ENCODE data around the gene RNF186. TPM values are rescaled to one million over a fixed set of nuclear protein-coding genes. Genes with fewer than 3 reads are reported as not detected.

RNF186 gene
- total and polyA plus RNA-seq, 2 donors (not counting 1 experiment from before 2014, with no cell fraction given): not detected

DNA sequence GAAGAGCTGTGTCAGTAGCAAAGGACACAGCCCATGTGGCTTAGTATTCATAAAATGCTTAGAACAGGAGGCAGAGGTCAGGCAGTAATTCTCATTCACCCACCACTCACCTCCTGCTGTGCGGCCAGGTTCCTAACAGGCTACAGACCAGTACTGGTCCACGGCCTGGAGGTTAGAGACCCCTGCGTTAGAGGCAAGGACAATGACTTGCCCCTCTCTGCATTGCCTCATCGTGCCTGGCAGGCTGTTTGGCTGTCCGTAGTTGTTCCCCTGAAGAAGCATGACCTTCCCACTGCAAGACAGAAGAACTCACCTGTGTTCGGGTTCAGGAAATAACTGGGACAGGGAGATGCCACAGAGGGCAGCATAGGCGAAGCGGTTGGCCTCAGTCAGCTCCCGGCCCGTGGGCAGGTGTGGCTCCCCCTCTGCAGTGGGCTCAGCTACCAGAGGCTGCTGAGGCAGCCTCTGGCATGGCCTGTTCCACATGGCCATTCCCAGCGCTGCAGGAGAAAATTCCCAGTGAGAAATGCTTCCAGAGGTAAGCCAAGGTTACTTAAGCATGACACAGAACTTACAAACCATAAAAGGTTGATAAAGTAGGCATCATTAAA lies 34.7 kb downstream of the RNF186 start:
- intact Hi-C loops (cut with micrococcal nuclease): no loop called here
- WGBS (ENCODE audit: insufficient coverage): 91% methylated on average over 10 of the region's 11 CpGs
- ChIA-PET POLR2A (interaction anchor here (0.5 kb wide), 1 partner anchor 22 kb away, joined by 10 read pairs; no protein-coding TSS in a partner anchor), CTCF (no interaction called here)
- no peak overlapping the region for H3K4me3 ChIP-seq (ENCODE audit: control extremely low read depth in 1 of 5, extremely low read depth in 1 of 5, insufficient read depth in 1 of 5, low read depth in 2 of 5, low read length in 4 of 5)
- H2AFZ ChIP-seq (ENCODE audit: insufficient read depth, low read depth, low read length, poor library complexity, severe bottlenecking): no peak overlapping the region
- H3K79me2 ChIP-seq (ENCODE audit: control insufficient read depth, insufficient read depth, low read length): no peaks in the 10 kb centered on the region
- no peak overlapping the region for H3K4me3 Mint-ChIP-seq
- TF ChIP-seq, protein P1, sequence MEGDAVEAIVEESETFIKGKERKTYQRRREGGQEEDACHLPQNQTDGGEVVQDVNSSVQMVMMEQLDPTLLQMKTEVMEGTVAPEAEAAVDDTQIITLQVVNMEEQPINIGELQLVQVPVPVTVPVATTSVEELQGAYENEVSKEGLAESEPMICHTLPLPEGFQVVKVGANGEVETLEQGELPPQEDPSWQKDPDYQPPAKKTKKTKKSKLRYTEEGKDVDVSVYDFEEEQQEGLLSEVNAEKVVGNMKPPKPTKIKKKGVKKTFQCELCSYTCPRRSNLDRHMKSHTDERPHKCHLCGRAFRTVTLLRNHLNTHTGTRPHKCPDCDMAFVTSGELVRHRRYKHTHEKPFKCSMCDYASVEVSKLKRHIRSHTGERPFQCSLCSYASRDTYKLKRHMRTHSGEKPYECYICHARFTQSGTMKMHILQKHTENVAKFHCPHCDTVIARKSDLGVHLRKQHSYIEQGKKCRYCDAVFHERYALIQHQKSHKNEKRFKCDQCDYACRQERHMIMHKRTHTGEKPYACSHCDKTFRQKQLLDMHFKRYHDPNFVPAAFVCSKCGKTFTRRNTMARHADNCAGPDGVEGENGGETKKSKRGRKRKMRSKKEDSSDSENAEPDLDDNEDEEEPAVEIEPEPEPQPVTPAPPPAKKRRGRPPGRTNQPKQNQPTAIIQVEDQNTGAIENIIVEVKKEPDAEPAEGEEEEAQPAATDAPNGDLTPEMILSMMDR (IDR thresholded peaks at IDR 0.05): no peak
- TF ChIP-seq EZH2 (IDR thresholded peaks at IDR 0.05; ENCODE audit: borderline replicate concordance, insufficient read depth, low read depth, low read length, poor library complexity, severe bottlenecking): no peak
- no peak overlapping the region for H3K27ac ChIP-seq (ENCODE audit: low read length in 2 of 2)
- H3K4me1 ChIP-seq (ENCODE audit: control insufficient read depth in 2 of 2, insufficient read depth in 2 of 2, low read length in 2 of 2): no peaks in the 10 kb centered on the region
- peaks cover 6 to 66% of the 10 kb centered on the region in 2 experiments for H3K36me3 ChIP-seq (replicated peaks in 1 of 2; ENCODE audit: control extremely low read depth in 1 of 2, control insufficient read depth in 1 of 2, extremely low read depth in 1 of 2, insufficient read depth in 2 of 2, low read length in 1 of 2)
- H3K27ac Mint-ChIP-seq: no peak overlapping the region
- no peaks in the 10 kb centered on the region for H3K4me1 Mint-ChIP-seq
- ATAC-seq (ENCODE audit: low read depth): no peak
- H3K9me3 Mint-ChIP-seq (ENCODE audit: insufficient read depth): peaks cover 2% of the 10 kb centered on the region
- H3K27me3 Mint-ChIP-seq: no peaks in the 10 kb centered on the region
- H4K20me1 ChIP-seq (ENCODE audit: control insufficient read depth, insufficient read depth, low read length, poor library complexity, severe bottlenecking): no peaks in the 10 kb centered on the region
- no peak overlapping the region for H3K9ac ChIP-seq (ENCODE audit: low read length)
- H3K9me3 ChIP-seq (ENCODE audit: control extremely low read depth in 1 of 3, control insufficient read depth in 2 of 3, insufficient read depth in 1 of 3, low read length in 2 of 3): peaks cover 0 to 7% (median 0%) of the 10 kb centered on the region in 3 donors
- H3K4me2 ChIP-seq (replicated peaks; ENCODE audit: low read depth, low read length, poor library complexity, severe bottlenecking): no peak overlapping the region
- no peaks in the 10 kb centered on the region for H3K27me3 ChIP-seq (replicated peaks in 1 of 4; ENCODE audit: control extremely low read depth in 1 of 4, control insufficient read depth in 3 of 4, insufficient read depth in 4 of 4, low read length in 3 of 4)
- no peak for DNase-seq

DNA sequence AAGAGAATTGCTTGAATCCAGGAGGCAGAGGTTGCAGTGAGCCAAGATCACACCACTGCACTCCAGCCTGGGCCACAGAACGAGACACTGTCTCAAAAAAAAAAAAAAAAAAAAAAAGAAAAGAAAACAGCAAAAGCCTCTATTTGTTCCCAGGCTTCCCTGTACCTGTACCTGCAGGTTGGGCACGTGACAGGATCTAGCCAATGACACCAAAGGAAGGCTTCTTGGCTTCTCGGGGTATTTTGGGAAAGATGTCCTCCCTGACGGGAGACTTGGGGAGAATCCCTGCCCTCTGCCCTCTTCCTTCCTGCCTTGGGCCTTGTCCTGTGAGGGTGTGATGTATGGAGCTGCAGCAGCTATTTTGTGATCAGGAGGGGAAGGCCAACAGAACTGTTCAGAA lies 38.1 kb downstream of the RNF186 start:
- no peak for TF ChIP-seq EZH2 (IDR thresholded peaks at IDR 0.05; ENCODE audit: borderline replicate concordance, insufficient read depth, low read depth, low read length, poor library complexity, severe bottlenecking)
- TF ChIP-seq, protein P1 (IDR thresholded peaks at IDR 0.05): no peak
- 100% methylated on average over 2 of the region's 4 CpGs for WGBS (ENCODE audit: insufficient coverage)
- Histone ChIP-seq H4K20me1 (ENCODE audit: control insufficient read depth, insufficient read depth, low read length, poor library complexity, severe bottlenecking) (no peaks in the 10 kb centered on the region), H3K9me3 (ENCODE audit: control extremely low read depth in 1 of 3, control insufficient read depth in 2 of 3, insufficient read depth in 1 of 3, low read length in 2 of 3) (peaks cover 0 to 7% (median 0%) of the 10 kb centered on the region in 3 donors), H3K4me2 (replicated peaks; ENCODE audit: low read depth, low read length, poor library complexity, severe bottlenecking) (no peak overlapping the region), H2AFZ (ENCODE audit: insufficient read depth, low read depth, low read length, poor library complexity, severe bottlenecking) (no peak overlapping the region), H3K4me1 (ENCODE audit: control insufficient read depth in 2 of 2, insufficient read depth in 2 of 2, low read length in 2 of 2) (no peaks in the 10 kb centered on the region), H3K9ac (ENCODE audit: low read length) (no peak overlapping the region), H3K36me3 (replicated peaks in 1 of 2; ENCODE audit: control extremely low read depth in 1 of 2, control insufficient read depth in 1 of 2, extremely low read depth in 1 of 2, insufficient read depth in 2 of 2, low read length in 1 of 2) (peaks cover 3 to 48% of the 10 kb centered on the region in 2 experiments), H3K27me3 (replicated peaks in 1 of 4; ENCODE audit: control extremely low read depth in 1 of 4, control insufficient read depth in 3 of 4, insufficient read depth in 4 of 4, low read length in 3 of 4) (no peaks in the 10 kb centered on the region), H3K4me3 (ENCODE audit: control extremely low read depth in 1 of 5, extremely low read depth in 1 of 5, insufficient read depth in 1 of 5, low read depth in 2 of 5, low read length in 4 of 5) (no peak overlapping the region), H3K79me2 (ENCODE audit: control insufficient read depth, insufficient read depth, low read length) (no peaks in the 10 kb centered on the region), H3K27ac (ENCODE audit: low read length in 2 of 2) (no peak overlapping the region)
- DNase-seq: no peak
- Mint-ChIP-seq H3K4me3 (no peak overlapping the region), H3K27me3 (no peaks in the 10 kb centered on the region), H3K4me1 (no peaks in the 10 kb centered on the region), H3K27ac (no peak overlapping the region), H3K9me3 (ENCODE audit: insufficient read depth) (peaks cover 2% of the 10 kb centered on the region)
- intact Hi-C loops (cut with micrococcal nuclease): no loop called here
- ATAC-seq (ENCODE audit: low read depth): no peak
- ChIA-PET POLR2A (interaction anchor here (0.6 kb wide), 1 partner anchor 11 kb away, joined by 4 read pairs; no protein-coding TSS in a partner anchor), CTCF (no interaction called here)
